ENCODE results near the gene SLC22A15.
"Not testable (repeated sequence)": the region's sequence is repeated elsewhere in the genome, so short reads cannot be mapped to it uniquely, and the experiment has no call there.

SLC22A15 gene

GRCh38 chr1:116046933-116047332, 70.6 kb downstream of the SLC22A15 start:
- H3K27me3 ChIP-seq (replicated peaks in 2 of 5; ENCODE audit: control insufficient read depth in 4 of 5, insufficient read depth in 5 of 5, low read length in 4 of 5); H3K27ac ChIP-seq (ENCODE audit: insufficient read depth in 1 of 2, low read depth in 1 of 2, low read length in 2 of 2, poor library complexity in 1 of 2, severe bottlenecking in 2 of 2); POLR2A ChIA-PET; H3K36me3 ChIP-seq (ENCODE audit: control insufficient read depth in 4 of 4, insufficient read depth in 4 of 4, low read length in 3 of 4); H3K4me1 ChIP-seq (ENCODE audit: control extremely low read depth in 1 of 4, control insufficient read depth in 4 of 4, insufficient read depth in 4 of 4, low read length in 3 of 4); DNase-seq; H3K4me3 ChIP-seq (ENCODE audit: control insufficient read depth in 1 of 7, extremely low read depth in 1 of 7, insufficient read depth in 4 of 7, low read depth in 2 of 7, low read length in 6 of 7): not testable (repeated sequence)
- CTCF ChIA-PET = interaction anchor here (1.2 kb wide), 1 partner anchor 15 kb away, joined by 4 read pairs; no protein-coding TSS in a partner anchor
- WGBS (ENCODE audit: insufficient coverage) = 96% methylated on average over 4 of the region's 8 CpGs
- H3K9me3 ChIP-seq (ENCODE audit: control extremely low read depth in 1 of 5, control insufficient read depth in 4 of 5, insufficient read depth in 2 of 5, low read depth in 1 of 5, low read length in 4 of 5) = peaks cover 0 to 16% (median 2%) of the 10 kb centered on the region in 5 experiments

GRCh38 chr1:116051896-116052295, 75.6 kb downstream of the SLC22A15 start:
- POLR2A ChIA-PET; H3K4me3 ChIP-seq (ENCODE audit: control insufficient read depth in 1 of 7, extremely low read depth in 1 of 7, insufficient read depth in 4 of 7, low read depth in 2 of 7, low read length in 6 of 7); H3K36me3 ChIP-seq (ENCODE audit: control insufficient read depth in 4 of 4, insufficient read depth in 4 of 4, low read length in 3 of 4); DNase-seq; H3K27ac ChIP-seq (ENCODE audit: insufficient read depth in 1 of 2, low read depth in 1 of 2, low read length in 2 of 2, poor library complexity in 1 of 2, severe bottlenecking in 2 of 2); H3K4me1 ChIP-seq (ENCODE audit: control extremely low read depth in 1 of 4, control insufficient read depth in 4 of 4, insufficient read depth in 4 of 4, low read length in 3 of 4); CTCF ChIA-PET; H3K27me3 ChIP-seq (replicated peaks in 2 of 5; ENCODE audit: control insufficient read depth in 4 of 5, insufficient read depth in 5 of 5, low read length in 4 of 5): not testable (repeated sequence)
- WGBS (ENCODE audit: insufficient coverage) = 94% methylated on average over 5 of the region's 16 CpGs
- H3K9me3 ChIP-seq (ENCODE audit: control extremely low read depth in 1 of 5, control insufficient read depth in 4 of 5, insufficient read depth in 2 of 5, low read depth in 1 of 5, low read length in 4 of 5) = peaks cover 0 to 13% (median under 1%) of the 10 kb centered on the region in 5 experiments

GRCh38 chr1:116062201-116062600, 85.9 kb downstream of the SLC22A15 start:
- Histone ChIP-seq H3K9me3 (ENCODE audit: control extremely low read depth in 1 of 5, control insufficient read depth in 4 of 5, insufficient read depth in 2 of 5, low read depth in 1 of 5, low read length in 4 of 5) (peaks cover 0 to 6% (median 0%) of the 10 kb centered on the region in 5 experiments), H3K4me1 (ENCODE audit: control extremely low read depth in 1 of 4, control insufficient read depth in 4 of 4, insufficient read depth in 4 of 4, low read length in 3 of 4) (no peaks in the 10 kb centered on the region), H3K4me3 (ENCODE audit: control insufficient read depth in 1 of 7, extremely low read depth in 1 of 7, insufficient read depth in 4 of 7, low read depth in 2 of 7, low read length in 6 of 7) (no peak overlapping the region), H3K27ac (ENCODE audit: insufficient read depth in 1 of 2, low read depth in 1 of 2, low read length in 2 of 2, poor library complexity in 1 of 2, severe bottlenecking in 2 of 2) (no peak overlapping the region), H3K36me3 (ENCODE audit: control insufficient read depth in 4 of 4, insufficient read depth in 4 of 4, low read length in 3 of 4) (peaks cover 5 to 19% (median 17%) of the 10 kb centered on the region in 4 experiments), H3K27me3 (replicated peaks in 2 of 5; ENCODE audit: control insufficient read depth in 4 of 5, insufficient read depth in 5 of 5, low read length in 4 of 5) (no peaks in the 10 kb centered on the region)
- WGBS (ENCODE audit: insufficient coverage) = no CpG with 5 or more reads among the region's 1 CpG
- ChIA-PET POLR2A (no interaction called here), CTCF (interaction anchor here (1.5 kb wide), 1 partner anchor 15 kb away, joined by 4 read pairs; no protein-coding TSS in a partner anchor)
- no peak for DNase-seq

GRCh38 chr1:116064616-116065015, 88.3 kb downstream of the SLC22A15 start:
- H3K36me3 ChIP-seq (ENCODE audit: control insufficient read depth in 4 of 4, insufficient read depth in 4 of 4, low read length in 3 of 4) = peaks cover 10 to 30% (median 24%) of the 10 kb centered on the region in 4 experiments
- H3K9me3 ChIP-seq (ENCODE audit: control extremely low read depth in 1 of 5, control insufficient read depth in 4 of 5, insufficient read depth in 2 of 5, low read depth in 1 of 5, low read length in 4 of 5) = no peaks in the 10 kb centered on the region
- no peaks in the 10 kb centered on the region for H3K4me1 ChIP-seq (ENCODE audit: control extremely low read depth in 1 of 4, control insufficient read depth in 4 of 4, insufficient read depth in 4 of 4, low read length in 3 of 4)
- H3K27ac ChIP-seq (ENCODE audit: insufficient read depth in 1 of 2, low read depth in 1 of 2, low read length in 2 of 2, poor library complexity in 1 of 2, severe bottlenecking in 2 of 2) = no peak overlapping the region
- ChIA-PET CTCF (no interaction called here), POLR2A (no interaction called here)
- DNase-seq = no peak
- H3K27me3 ChIP-seq (replicated peaks in 2 of 5; ENCODE audit: control insufficient read depth in 4 of 5, insufficient read depth in 5 of 5, low read length in 4 of 5) = no peaks in the 10 kb centered on the region
- WGBS (ENCODE audit: insufficient coverage) = no CpG with 5 or more reads among the region's 2 CpGs
- H3K4me3 ChIP-seq (ENCODE audit: control insufficient read depth in 1 of 7, extremely low read depth in 1 of 7, insufficient read depth in 4 of 7, low read depth in 2 of 7, low read length in 6 of 7) = no peak overlapping the region

GRCh38 chr1:116066868-116067565, 90.7 kb downstream of the SLC22A15 start:
- Histone ChIP-seq H3K36me3 (ENCODE audit: control insufficient read depth in 4 of 4, insufficient read depth in 4 of 4, low read length in 3 of 4) (peaks cover 10 to 30% (median 24%) of the 10 kb centered on the region in 4 experiments), H3K4me3 (ENCODE audit: control insufficient read depth in 1 of 7, extremely low read depth in 1 of 7, insufficient read depth in 4 of 7, low read depth in 2 of 7, low read length in 6 of 7) (no peak overlapping the region), H3K9me3 (ENCODE audit: control extremely low read depth in 1 of 5, control insufficient read depth in 4 of 5, insufficient read depth in 2 of 5, low read depth in 1 of 5, low read length in 4 of 5) (no peaks in the 10 kb centered on the region), H3K27ac (ENCODE audit: insufficient read depth in 1 of 2, low read depth in 1 of 2, low read length in 2 of 2, poor library complexity in 1 of 2, severe bottlenecking in 2 of 2) (no peak overlapping the region), H3K27me3 (replicated peaks in 2 of 5; ENCODE audit: control insufficient read depth in 4 of 5, insufficient read depth in 5 of 5, low read length in 4 of 5) (no peaks in the 10 kb centered on the region), H3K4me1 (ENCODE audit: control extremely low read depth in 1 of 4, control insufficient read depth in 4 of 4, insufficient read depth in 4 of 4, low read length in 3 of 4) (no peaks in the 10 kb centered on the region)
- 100% methylated on average over 1 of the region's 2 CpGs for WGBS (ENCODE audit: insufficient coverage)
- ChIA-PET POLR2A (no interaction called here), CTCF (no interaction called here)
- DNase-seq = no peak

GRCh38 chr1:116067566-116067890, 91.2 kb downstream of the SLC22A15 start:
- Histone ChIP-seq H3K4me1 (ENCODE audit: control extremely low read depth in 1 of 4, control insufficient read depth in 4 of 4, insufficient read depth in 4 of 4, low read length in 3 of 4) (no peaks in the 10 kb centered on the region), H3K36me3 (ENCODE audit: control insufficient read depth in 4 of 4, insufficient read depth in 4 of 4, low read length in 3 of 4) (peaks cover 10 to 29% (median 24%) of the 10 kb centered on the region in 4 experiments), H3K4me3 (ENCODE audit: control insufficient read depth in 1 of 7, extremely low read depth in 1 of 7, insufficient read depth in 4 of 7, low read depth in 2 of 7, low read length in 6 of 7) (no peak overlapping the region), H3K27ac (ENCODE audit: insufficient read depth in 1 of 2, low read depth in 1 of 2, low read length in 2 of 2, poor library complexity in 1 of 2, severe bottlenecking in 2 of 2) (no peak overlapping the region), H3K27me3 (replicated peaks in 2 of 5; ENCODE audit: control insufficient read depth in 4 of 5, insufficient read depth in 5 of 5, low read length in 4 of 5) (no peaks in the 10 kb centered on the region), H3K9me3 (ENCODE audit: control extremely low read depth in 1 of 5, control insufficient read depth in 4 of 5, insufficient read depth in 2 of 5, low read depth in 1 of 5, low read length in 4 of 5) (no peaks in the 10 kb centered on the region)
- DNase-seq = no peak
- 100% methylated on average over 2 of the region's 2 CpGs for WGBS (ENCODE audit: insufficient coverage)
- CTCF ChIA-PET = no interaction called here
- POLR2A ChIA-PET = no interaction called here

GRCh38 chr1:116075575-116075974, 99.3 kb downstream of the SLC22A15 start:
- no peaks in the 10 kb centered on the region for H3K36me3 ChIP-seq (ENCODE audit: control insufficient read depth in 4 of 4, insufficient read depth in 4 of 4, low read length in 3 of 4)
- no peaks in the 10 kb centered on the region for H3K9me3 ChIP-seq (ENCODE audit: control extremely low read depth in 1 of 5, control insufficient read depth in 4 of 5, insufficient read depth in 2 of 5, low read depth in 1 of 5, low read length in 4 of 5)
- no peak for DNase-seq
- H3K4me3 ChIP-seq (ENCODE audit: control insufficient read depth in 1 of 7, extremely low read depth in 1 of 7, insufficient read depth in 4 of 7, low read depth in 2 of 7, low read length in 6 of 7) = no peak overlapping the region
- H3K27me3 ChIP-seq (replicated peaks in 2 of 5; ENCODE audit: control insufficient read depth in 4 of 5, insufficient read depth in 5 of 5, low read length in 4 of 5) = no peaks in the 10 kb centered on the region
- no peaks in the 10 kb centered on the region for H3K4me1 ChIP-seq (ENCODE audit: control extremely low read depth in 1 of 4, control insufficient read depth in 4 of 4, insufficient read depth in 4 of 4, low read length in 3 of 4)
- CTCF ChIA-PET = no interaction called here
- no CpG with 5 or more reads among the region's 1 CpG for WGBS (ENCODE audit: insufficient coverage)
- POLR2A ChIA-PET = no interaction called here
- H3K27ac ChIP-seq (ENCODE audit: insufficient read depth in 1 of 2, low read depth in 1 of 2, low read length in 2 of 2, poor library complexity in 1 of 2, severe bottlenecking in 2 of 2) = no peak overlapping the region

Measured in common myeloid progenitor, CD34-positive (primary cell).